ENCODE measurements around the gene BABAM2. TPM values are rescaled to one million over a fixed set of nuclear protein-coding genes. Genes with fewer than 3 reads are reported as not detected.

The BABAM2 gene
- total RNA-seq, 3 donors from 2014 or later: 34.8 to 42.4 (median 41.3) TPM

GRCh38 chr2:28359222-28360057 is 468.9 kb downstream of the BABAM2 start:
- DNase-seq (peak; percentile 74 to 88 (median 78)), ATAC-seq (peak; percentile 72)
- Histone ChIP-seq H3K36me3 (ENCODE audit: low read depth) (no peaks in the 10 kb centered on the region), H3K4me3 (no peak overlapping the region), H3K9me3 (no peaks in the 10 kb centered on the region), H3K4me1 (ENCODE audit: low read depth) (peaks cover 35% of the 10 kb centered on the region)
- TF ChIP-seq, protein P1, sequence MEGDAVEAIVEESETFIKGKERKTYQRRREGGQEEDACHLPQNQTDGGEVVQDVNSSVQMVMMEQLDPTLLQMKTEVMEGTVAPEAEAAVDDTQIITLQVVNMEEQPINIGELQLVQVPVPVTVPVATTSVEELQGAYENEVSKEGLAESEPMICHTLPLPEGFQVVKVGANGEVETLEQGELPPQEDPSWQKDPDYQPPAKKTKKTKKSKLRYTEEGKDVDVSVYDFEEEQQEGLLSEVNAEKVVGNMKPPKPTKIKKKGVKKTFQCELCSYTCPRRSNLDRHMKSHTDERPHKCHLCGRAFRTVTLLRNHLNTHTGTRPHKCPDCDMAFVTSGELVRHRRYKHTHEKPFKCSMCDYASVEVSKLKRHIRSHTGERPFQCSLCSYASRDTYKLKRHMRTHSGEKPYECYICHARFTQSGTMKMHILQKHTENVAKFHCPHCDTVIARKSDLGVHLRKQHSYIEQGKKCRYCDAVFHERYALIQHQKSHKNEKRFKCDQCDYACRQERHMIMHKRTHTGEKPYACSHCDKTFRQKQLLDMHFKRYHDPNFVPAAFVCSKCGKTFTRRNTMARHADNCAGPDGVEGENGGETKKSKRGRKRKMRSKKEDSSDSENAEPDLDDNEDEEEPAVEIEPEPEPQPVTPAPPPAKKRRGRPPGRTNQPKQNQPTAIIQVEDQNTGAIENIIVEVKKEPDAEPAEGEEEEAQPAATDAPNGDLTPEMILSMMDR (IDR thresholded peaks at IDR 0.05): no peak
- intact Hi-C loops (cut with DNase I, micrococcal nuclease): no loop called here

DNA sequence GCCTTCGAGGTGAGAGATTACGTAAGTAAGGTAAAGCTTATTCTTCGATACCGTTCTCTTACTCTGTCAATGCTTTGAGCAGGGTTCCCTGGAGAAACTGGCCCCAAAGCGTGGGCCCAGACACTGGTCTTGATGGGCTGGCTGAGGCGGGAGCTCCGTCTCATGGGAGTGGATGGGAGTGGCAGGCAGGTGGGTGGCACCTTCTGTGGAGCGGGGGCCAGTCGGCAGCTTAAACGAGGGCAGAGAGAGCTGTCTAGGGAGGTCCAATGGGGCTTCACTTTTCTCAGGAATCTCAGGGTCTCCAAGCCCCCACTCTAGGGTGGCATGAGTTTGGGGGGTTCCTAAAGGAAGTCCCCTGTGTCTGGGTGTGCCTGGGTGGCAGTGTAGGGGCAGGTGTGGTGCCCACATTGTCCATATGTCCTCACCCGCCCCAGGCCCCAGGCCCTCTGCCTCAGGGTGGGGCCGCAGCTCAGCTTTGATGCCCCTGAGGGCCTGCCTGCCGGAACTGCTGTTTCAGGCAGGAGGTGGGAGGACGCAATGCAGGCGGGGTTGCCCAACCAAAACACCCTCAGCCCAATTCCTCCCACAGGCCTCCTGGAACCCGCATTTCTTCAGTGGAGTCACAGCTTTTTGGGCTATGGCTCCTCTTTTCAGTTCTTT is 469.7 kb downstream of the BABAM2 start:
- ATAC-seq (no peak), DNase-seq (no peak)
- H3K4me1 ChIP-seq (ENCODE audit: low read depth): peaks cover 36% of the 10 kb centered on the region
- no peaks in the 10 kb centered on the region for H3K36me3 ChIP-seq (ENCODE audit: low read depth)
- TF ChIP-seq, protein P1 (IDR thresholded peaks at IDR 0.05): no peak
- intact Hi-C loops (cut with DNase I, micrococcal nuclease): no loop called here
- H3K4me3 ChIP-seq: no peak overlapping the region
- no peaks in the 10 kb centered on the region for H3K9me3 ChIP-seq

DNA sequence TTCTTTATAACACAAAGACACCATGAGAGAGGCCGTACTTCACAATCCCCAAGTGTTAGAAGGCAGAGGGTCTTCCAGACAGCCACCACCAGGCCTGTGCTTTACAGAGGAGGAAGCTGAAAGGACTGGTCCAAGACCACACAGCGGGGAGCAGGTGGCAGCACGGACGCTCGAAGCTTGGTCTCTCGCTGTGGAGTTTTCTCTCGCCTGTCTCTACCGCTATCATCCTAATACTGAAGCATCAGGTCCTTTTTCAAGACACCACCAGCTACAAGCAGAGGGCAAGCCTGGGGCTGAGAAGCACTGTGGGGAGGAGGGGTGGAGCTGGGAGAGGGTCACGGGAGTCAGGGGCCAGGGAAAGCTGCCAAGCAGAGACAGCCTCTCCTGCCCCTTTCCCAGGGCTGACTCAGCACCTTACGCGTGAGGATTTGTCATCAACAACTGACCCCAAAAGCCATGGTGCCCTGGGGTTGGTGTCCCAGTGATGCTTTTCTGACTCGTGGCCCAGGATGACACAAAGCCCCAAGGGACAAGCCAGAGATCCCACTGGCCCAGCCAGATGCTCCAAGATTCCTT is 470.3 kb downstream of the BABAM2 start:
- peaks cover 36% of the 10 kb centered on the region for H3K4me1 ChIP-seq (ENCODE audit: low read depth)
- DNase-seq (no peak), ATAC-seq (no peak)

GRCh38 chr2:28361991-28362710 is 471.6 kb downstream of the BABAM2 start:
- TF ChIP-seq, protein P1 (IDR thresholded peaks at IDR 0.05): no peak
- H3K36me3 ChIP-seq (ENCODE audit: low read depth): no peaks in the 10 kb centered on the region
- no peak for ATAC-seq

More for the DNA sequence above, 470.3 kb downstream of the BABAM2 start:
- TF ChIP-seq, protein P1 (IDR thresholded peaks at IDR 0.05): no peak
- intact Hi-C loops (cut with DNase I, micrococcal nuclease): no loop called here
- Histone ChIP-seq H3K36me3 (ENCODE audit: low read depth) (no peaks in the 10 kb centered on the region), H3K9me3 (no peaks in the 10 kb centered on the region), H3K4me3 (no peak overlapping the region)

GRCh38 chr2:28362991-28363521 is 472.5 kb downstream of the BABAM2 start:
- peaks cover 42% of the 10 kb centered on the region for H3K4me1 ChIP-seq (ENCODE audit: low read depth)
- H3K4me3 ChIP-seq: no peak overlapping the region
- DNase-seq: no peak
- intact Hi-C loops (cut with DNase I, micrococcal nuclease): no loop called here
- H3K9me3 ChIP-seq: no peaks in the 10 kb centered on the region
- ATAC-seq: no peak
- H3K36me3 ChIP-seq (ENCODE audit: low read depth): no peaks in the 10 kb centered on the region
- TF ChIP-seq, protein P1 (IDR thresholded peaks at IDR 0.05): no peak

More at GRCh38 chr2:28361991-28362710, 471.6 kb downstream of the BABAM2 start:
- Histone ChIP-seq H3K4me3 (no peak overlapping the region), H3K4me1 (ENCODE audit: low read depth) (peaks cover 35% of the 10 kb centered on the region), H3K9me3 (no peaks in the 10 kb centered on the region)
- intact Hi-C loops (cut with DNase I, micrococcal nuclease): no loop called here
- DNase-seq: no peak

All from mucosa of descending colon (tissue), 3 donors.